ENCODE results near the gene HS3ST5.
"Not testable (repeated sequence)": the region's sequence is repeated elsewhere in the genome, so short reads cannot be mapped to it uniquely, and the experiment has no call there.

The HS3ST5 gene

GRCh38 chr6:114181664-114182063 lies 161.2 kb downstream of the HS3ST5 start:
- no peak for DNase-seq

- DNase-seq = no peak
Observed at GRCh38 chr6:114179411-114179810, 163.4 kb downstream of the HS3ST5 start.

GRCh38 chr6:114176726-114177125 lies 166.1 kb downstream of the HS3ST5 start:
- no peak for DNase-seq

- no peak for DNase-seq
Observed at GRCh38 chr6:114172576-114173260, 170.1 kb downstream of the HS3ST5 start.

- DNase-seq = no peak
Observed at GRCh38 chr6:114171473-114171872, 171.3 kb downstream of the HS3ST5 start.

GRCh38 chr6:114170958-114171387 lies 171.8 kb downstream of the HS3ST5 start:
- no peak for DNase-seq

GRCh38 chr6:114170372-114170771 lies 172.5 kb downstream of the HS3ST5 start:
- DNase-seq = no peak

GRCh38 chr6:114169763-114170162 lies 173.1 kb downstream of the HS3ST5 start:
- DNase-seq = no peak

- DNase-seq = no peak
Observed at GRCh38 chr6:114167583-114168576, 174.9 kb downstream of the HS3ST5 start.

GRCh38 chr6:114164207-114164606 lies 178.6 kb downstream of the HS3ST5 start:
- DNase-seq = no peak

GRCh38 chr6:114162691-114163347 lies 180.0 kb downstream of the HS3ST5 start:
- no peak for DNase-seq

GRCh38 chr6:114160881-114161280 lies 181.9 kb downstream of the HS3ST5 start:
- no peak for DNase-seq

GRCh38 chr6:114159727-114160126 lies 183.1 kb downstream of the HS3ST5 start:
- DNase-seq = no peak

- DNase-seq = no peak
Observed at GRCh38 chr6:114158838-114159694, 183.8 kb downstream of the HS3ST5 start.

- no peak for DNase-seq
Observed at GRCh38 chr6:114158411-114158810, 184.4 kb downstream of the HS3ST5 start.

- DNase-seq = no peak
Observed at GRCh38 chr6:114157848-114158247, 185.0 kb downstream of the HS3ST5 start.

GRCh38 chr6:114155763-114156162 lies 187.1 kb downstream of the HS3ST5 start:
- no peak for DNase-seq

GRCh38 chr6:114154812-114155211 lies 188.0 kb downstream of the HS3ST5 start:
- no peak for DNase-seq

GRCh38 chr6:114153448-114153847 lies 189.4 kb downstream of the HS3ST5 start:
- no peak for DNase-seq

- no peak for DNase-seq
Observed at GRCh38 chr6:114151064-114151690, 191.6 kb downstream of the HS3ST5 start.

GRCh38 chr6:114149182-114149581 lies 193.6 kb downstream of the HS3ST5 start:
- not testable (repeated sequence) for DNase-seq
